ENCODE measurements around the gene R3HDM2.

DNA sequence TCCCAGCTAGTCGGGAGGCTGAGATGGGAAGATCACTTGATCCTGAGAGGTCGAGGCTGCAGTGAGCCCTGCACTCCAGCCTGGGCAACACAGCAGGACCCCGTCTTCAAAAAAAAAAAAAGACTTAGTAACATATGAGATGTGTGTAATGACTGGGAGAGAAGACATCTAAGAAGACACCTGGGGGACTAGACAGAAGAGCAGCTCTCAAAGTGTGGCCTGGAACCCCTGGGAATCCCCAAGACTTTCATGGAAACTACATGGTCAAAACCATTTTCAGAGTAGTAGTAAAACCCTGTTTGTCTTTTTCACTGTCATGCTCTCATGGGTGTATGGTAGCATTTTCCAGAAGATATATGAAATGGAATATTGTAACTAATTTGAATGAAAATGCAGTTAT is 45.3 kb downstream of the R3HDM2 start:
- TF ChIP-seq, protein P1, sequence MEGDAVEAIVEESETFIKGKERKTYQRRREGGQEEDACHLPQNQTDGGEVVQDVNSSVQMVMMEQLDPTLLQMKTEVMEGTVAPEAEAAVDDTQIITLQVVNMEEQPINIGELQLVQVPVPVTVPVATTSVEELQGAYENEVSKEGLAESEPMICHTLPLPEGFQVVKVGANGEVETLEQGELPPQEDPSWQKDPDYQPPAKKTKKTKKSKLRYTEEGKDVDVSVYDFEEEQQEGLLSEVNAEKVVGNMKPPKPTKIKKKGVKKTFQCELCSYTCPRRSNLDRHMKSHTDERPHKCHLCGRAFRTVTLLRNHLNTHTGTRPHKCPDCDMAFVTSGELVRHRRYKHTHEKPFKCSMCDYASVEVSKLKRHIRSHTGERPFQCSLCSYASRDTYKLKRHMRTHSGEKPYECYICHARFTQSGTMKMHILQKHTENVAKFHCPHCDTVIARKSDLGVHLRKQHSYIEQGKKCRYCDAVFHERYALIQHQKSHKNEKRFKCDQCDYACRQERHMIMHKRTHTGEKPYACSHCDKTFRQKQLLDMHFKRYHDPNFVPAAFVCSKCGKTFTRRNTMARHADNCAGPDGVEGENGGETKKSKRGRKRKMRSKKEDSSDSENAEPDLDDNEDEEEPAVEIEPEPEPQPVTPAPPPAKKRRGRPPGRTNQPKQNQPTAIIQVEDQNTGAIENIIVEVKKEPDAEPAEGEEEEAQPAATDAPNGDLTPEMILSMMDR (IDR thresholded peaks at IDR 0.05; ENCODE audit: low read depth, low read length), result no peak
- no peak for TF ChIP-seq POLR2A (IDR thresholded peaks at IDR 0.05; ENCODE audit: extremely low read depth, insufficient read length)
